DND-41 (cell line): ENCODE results near the gene ARRDC1.
A peak's percentile ranks its signal among the peaks of the same experiment; 100 is the strongest.

ENCODE experiments used
- ATAC-seq: fragments of 200-7000 bp; cut with Tn5 transposase; 3 replicates; pipeline ENCODE4 v1.9.1; 2021; ENCODE audit warnings: low read depth; ENCODE audit not compliant: insufficient read depth
- DNase-seq: peaks from one replicate; pipeline ENCODE4 v3.0.0-alpha.2; 2020
- H2AFZ ChIP-seq: 2 replicates; pipeline ENCODE4 v1.6.0; 2012; ENCODE audit warnings: low read depth, low read length
- H3K27ac ChIP-seq: 2 replicates; pipeline ENCODE4 v1.5.1; 2012; ENCODE audit warnings: low read length, inconsistent platforms
- H3K27me3 ChIP-seq: fragments of 200-600 bp; sonication (generic); 2 replicates; pipeline ENCODE4 v1.6.0; 2012; ENCODE audit warnings: low read length, mild to moderate bottlenecking, inconsistent platforms; ENCODE audit not compliant: insufficient read depth, poor library complexity
- H3K36me3 ChIP-seq: 2 replicates; pipeline ENCODE4 v1.5.1; 2012; ENCODE audit warnings: low read length, inconsistent platforms; ENCODE audit not compliant: insufficient read depth
- H3K4me1 ChIP-seq: 2 replicates; pipeline ENCODE4 v1.5.1; 2012; ENCODE audit warnings: mild to moderate bottlenecking, low read length; ENCODE audit not compliant: insufficient read depth
- H3K4me2 ChIP-seq: 2 replicates; pipeline ENCODE4 v1.6.0; 2012; ENCODE audit warnings: mild to moderate bottlenecking, moderate library complexity, low read length, inconsistent platforms; ENCODE audit not compliant: insufficient read depth
- H3K4me3 ChIP-seq, 2 experiments: fragments of 200-600 bp in 1 of 2; shearing (Covaris generic) in 1 of 2; 2 replicates each; pipeline ENCODE4 v1.5.1; 2012 to 2016; ENCODE audit warnings: inconsistent platforms in 2 of 2, low read length in 2 of 2, mild to moderate bottlenecking in 2 of 2, low read depth in 1 of 2, moderate library complexity in 1 of 2
- H3K79me2 ChIP-seq: 2 replicates; pipeline ENCODE4 v1.6.0; 2012; ENCODE audit warnings: low read length, inconsistent platforms; ENCODE audit not compliant: insufficient read depth
- H3K9ac ChIP-seq: 2 replicates; pipeline ENCODE4 v1.6.0; 2012; ENCODE audit warnings: low read depth, mild to moderate bottlenecking, inconsistent platforms, low read length, moderate library complexity
- H3K9me3 ChIP-seq: 2 replicates; pipeline ENCODE4 v1.5.1; 2012; ENCODE audit warnings: low read length, moderate library complexity, mild to moderate bottlenecking, inconsistent platforms; ENCODE audit not compliant: insufficient read depth, severe bottlenecking
- H4K20me1 ChIP-seq: 2 replicates; pipeline ENCODE4 v1.6.0; 2012; ENCODE audit warnings: low read length; ENCODE audit not compliant: insufficient read depth
- CTCF ChIP-seq: IDR thresholded peaks from 2 replicates; pipeline ENCODE4 v1.5.1; 2012; ENCODE audit warnings: borderline replicate concordance, low read length, moderate library complexity, mild to moderate bottlenecking; ENCODE audit not compliant: poor library complexity, severe bottlenecking; ENCODE audit errors: extremely low read depth
- EZH2 ChIP-seq: IDR thresholded peaks from 3 replicates; pipeline ENCODE4 v1.6.1; 2012; ENCODE audit warnings: borderline replicate concordance, low read depth, mild to moderate bottlenecking, moderate library complexity, low read length, inconsistent platforms; ENCODE audit not compliant: severe bottlenecking

ARRDC1 gene

GRCh38 chr9:137602661-137603060 is 2.8 kb upstream of the ARRDC1 start:
- Histone ChIP-seq H3K36me3 (no peaks in the 10 kb centered on the region), H3K27ac (no peak overlapping the region)

GRCh38 chr9:137603879-137604278 is 1.6 kb upstream of the ARRDC1 start:
- Histone ChIP-seq H3K4me3 (no peak overlapping the region), H3K9ac (no peak overlapping the region), H3K36me3 (0 out of 2 replicates have a peak, but pooled peaks cover 2% of the 10 kb centered on the region), H3K9me3 (no peaks in the 10 kb centered on the region), H3K4me2 (no peak overlapping the region), H2AFZ (no peak overlapping the region), H3K79me2 (peaks cover 21% of the 10 kb centered on the region), H3K4me1 (peaks cover 21% of the 10 kb centered on the region), H4K20me1 (peaks cover 18% of the 10 kb centered on the region), H3K27ac (no peak overlapping the region), H3K27me3 (no peaks in the 10 kb centered on the region)
- ATAC-seq (no peak), DNase-seq (no peak)
- TF ChIP-seq EZH2 (no peak), CTCF (no peak)

More at GRCh38 chr9:137602661-137603060, 2.8 kb upstream of the ARRDC1 start:
- H3K4me2 ChIP-seq: no peak overlapping the region
- H3K9ac ChIP-seq: no peak overlapping the region
- no peak for ATAC-seq
- DNase-seq: no peak
- H2AFZ ChIP-seq: no peak overlapping the region
- H3K9me3 ChIP-seq: no peaks in the 10 kb centered on the region
- TF ChIP-seq EZH2 (no peak), CTCF (no peak)
- peaks cover 17% of the 10 kb centered on the region for H4K20me1 ChIP-seq
- H3K27me3 ChIP-seq: no peaks in the 10 kb centered on the region
- H3K4me3 ChIP-seq: no peak overlapping the region
- H3K4me1 ChIP-seq: peaks cover 21% of the 10 kb centered on the region
- H3K79me2 ChIP-seq: peaks cover 18% of the 10 kb centered on the region

GRCh38 chr9:137604345-137605086 is 970 bp upstream of the ARRDC1 start:
- no peak overlapping the region for H3K9ac ChIP-seq
- peaks cover 21% of the 10 kb centered on the region for H3K4me1 ChIP-seq
- no peak overlapping the region; the same call in 1 of the 2 replicates for H2AFZ ChIP-seq
- H3K9me3 ChIP-seq: no peaks in the 10 kb centered on the region
- H3K27ac ChIP-seq: no peak overlapping the region
- peak overlapping the region; percentile 47 for H3K4me2 ChIP-seq
- TF ChIP-seq CTCF (no peak), EZH2 (no peak)
- no peak for ATAC-seq
- no peak for DNase-seq
- peak overlapping the region in 1 of 2 experiments; percentile 34; a peak in 2 of 4 replicates for H3K4me3 ChIP-seq
- H3K36me3 ChIP-seq: 0 out of 2 replicates have a peak, but pooled peaks cover 2% of the 10 kb centered on the region
- H3K27me3 ChIP-seq: no peaks in the 10 kb centered on the region
- peaks cover 21% of the 10 kb centered on the region for H3K79me2 ChIP-seq
- peaks cover 18% of the 10 kb centered on the region for H4K20me1 ChIP-seq
